ENCODE results near the gene PIK3R5.

The PIK3R5 gene

DNA sequence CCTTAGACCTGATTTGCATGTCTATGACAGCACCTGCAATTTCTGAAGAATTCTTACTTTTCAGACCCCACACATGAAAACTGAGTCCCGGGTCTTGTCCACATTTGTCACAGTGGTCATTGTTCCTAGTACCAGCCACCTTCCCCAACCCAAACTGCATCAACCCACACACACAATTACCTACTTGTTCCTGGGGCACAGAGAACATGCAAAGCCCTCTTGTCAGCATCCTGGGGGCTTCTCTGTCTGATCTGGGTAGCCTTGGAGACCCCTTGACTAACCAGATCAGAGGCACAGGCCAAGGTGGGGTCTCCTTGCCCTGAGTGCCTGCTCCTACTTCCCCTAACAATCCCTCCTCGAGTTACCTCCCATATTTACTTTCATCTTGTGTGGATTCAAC, 61.3 kb downstream of the PIK3R5 start:
- Histone ChIP-seq H2AFZ (ENCODE audit: low read depth) (no peak overlapping the region), H3K4me3 (IDR thresholded peaks at IDR 0.05; ENCODE audit: insufficient read depth, low read depth, low read length) (no peak overlapping the region), H3K79me2 (ENCODE audit: insufficient read depth, low read depth) (no peaks in the 10 kb centered on the region), H3K9ac (no peak overlapping the region), H4K20me1 (ENCODE audit: insufficient read depth) (no peaks in the 10 kb centered on the region), H3K4me1 (ENCODE audit: low read depth, poor library complexity, severe bottlenecking) (no peaks in the 10 kb centered on the region), H3K27me3 (ENCODE audit: insufficient read depth, low read depth) (no peaks in the 10 kb centered on the region), H3K36me3 (ENCODE audit: insufficient read depth) (no peaks in the 10 kb centered on the region), H3K27ac (no peak overlapping the region), H3K4me2 (no peak overlapping the region)
- TF ChIP-seq, protein P1, sequence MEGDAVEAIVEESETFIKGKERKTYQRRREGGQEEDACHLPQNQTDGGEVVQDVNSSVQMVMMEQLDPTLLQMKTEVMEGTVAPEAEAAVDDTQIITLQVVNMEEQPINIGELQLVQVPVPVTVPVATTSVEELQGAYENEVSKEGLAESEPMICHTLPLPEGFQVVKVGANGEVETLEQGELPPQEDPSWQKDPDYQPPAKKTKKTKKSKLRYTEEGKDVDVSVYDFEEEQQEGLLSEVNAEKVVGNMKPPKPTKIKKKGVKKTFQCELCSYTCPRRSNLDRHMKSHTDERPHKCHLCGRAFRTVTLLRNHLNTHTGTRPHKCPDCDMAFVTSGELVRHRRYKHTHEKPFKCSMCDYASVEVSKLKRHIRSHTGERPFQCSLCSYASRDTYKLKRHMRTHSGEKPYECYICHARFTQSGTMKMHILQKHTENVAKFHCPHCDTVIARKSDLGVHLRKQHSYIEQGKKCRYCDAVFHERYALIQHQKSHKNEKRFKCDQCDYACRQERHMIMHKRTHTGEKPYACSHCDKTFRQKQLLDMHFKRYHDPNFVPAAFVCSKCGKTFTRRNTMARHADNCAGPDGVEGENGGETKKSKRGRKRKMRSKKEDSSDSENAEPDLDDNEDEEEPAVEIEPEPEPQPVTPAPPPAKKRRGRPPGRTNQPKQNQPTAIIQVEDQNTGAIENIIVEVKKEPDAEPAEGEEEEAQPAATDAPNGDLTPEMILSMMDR (conservative IDR thresholded peaks at IDR 0.05; ENCODE audit: low read depth, low read length), result no peak

DNA sequence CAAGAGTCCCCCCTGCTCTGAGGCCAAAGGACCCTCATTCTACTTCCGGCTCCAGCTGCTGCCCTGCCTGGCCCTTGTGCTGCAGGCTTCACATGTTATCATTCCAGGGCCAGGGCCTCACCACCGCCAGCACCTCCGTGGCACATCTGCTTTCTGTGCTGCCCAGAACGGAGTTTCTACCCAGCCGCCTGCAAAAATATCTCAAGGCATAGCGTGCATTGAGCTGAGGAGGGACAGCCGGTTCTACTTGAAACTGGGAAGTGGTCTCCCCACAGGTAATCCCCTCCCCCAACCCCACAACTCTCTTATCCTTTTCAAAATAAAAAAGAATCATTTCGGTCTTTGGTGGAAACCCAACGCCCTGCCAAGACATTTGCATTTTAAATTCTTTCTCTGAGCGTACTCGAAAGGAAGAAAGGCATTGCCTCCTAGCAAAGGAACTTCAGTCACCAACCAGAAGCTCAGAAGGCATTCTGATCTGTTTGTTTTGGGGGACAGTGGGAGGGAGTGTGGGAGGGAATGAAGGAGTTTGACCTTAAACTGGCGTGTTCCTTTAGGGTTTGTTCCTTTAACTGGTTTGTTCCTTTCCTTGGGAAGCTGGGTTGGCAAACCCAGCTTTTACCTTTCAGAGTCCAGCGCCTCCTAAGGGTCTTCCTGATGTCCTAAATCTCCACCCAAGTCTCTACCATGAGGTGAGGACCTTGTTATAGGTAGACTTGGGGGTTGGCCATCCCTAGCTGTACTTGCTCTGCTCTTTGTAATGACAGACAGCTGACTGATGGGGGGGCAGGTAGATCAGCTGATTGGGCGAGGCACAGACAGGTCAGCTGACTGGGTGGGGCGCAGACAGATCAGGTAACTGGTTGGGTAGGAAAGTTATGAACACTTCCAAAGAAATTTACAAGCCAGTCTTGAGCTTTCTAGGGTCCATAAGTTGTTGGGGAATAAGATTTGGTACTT, 64.6 kb downstream of the PIK3R5 start:
- no peak overlapping the region for H3K9ac ChIP-seq
- TF ChIP-seq, protein P1 (conservative IDR thresholded peaks at IDR 0.05; ENCODE audit: low read depth, low read length), result no peak
- H3K27me3 ChIP-seq (ENCODE audit: insufficient read depth, low read depth), result no peaks in the 10 kb centered on the region
- H3K4me1 ChIP-seq (ENCODE audit: low read depth, poor library complexity, severe bottlenecking), result no peaks in the 10 kb centered on the region
- no peaks in the 10 kb centered on the region for H4K20me1 ChIP-seq (ENCODE audit: insufficient read depth)
- no peaks in the 10 kb centered on the region for H3K36me3 ChIP-seq (ENCODE audit: insufficient read depth)
- H3K79me2 ChIP-seq (ENCODE audit: insufficient read depth, low read depth), result no peaks in the 10 kb centered on the region
- H2AFZ ChIP-seq (ENCODE audit: low read depth), result no peak overlapping the region
- H3K27ac ChIP-seq, result no peak overlapping the region
- H3K4me2 ChIP-seq, result no peak overlapping the region
- no peak overlapping the region for H3K4me3 ChIP-seq (IDR thresholded peaks at IDR 0.05; ENCODE audit: insufficient read depth, low read depth, low read length)

DNA sequence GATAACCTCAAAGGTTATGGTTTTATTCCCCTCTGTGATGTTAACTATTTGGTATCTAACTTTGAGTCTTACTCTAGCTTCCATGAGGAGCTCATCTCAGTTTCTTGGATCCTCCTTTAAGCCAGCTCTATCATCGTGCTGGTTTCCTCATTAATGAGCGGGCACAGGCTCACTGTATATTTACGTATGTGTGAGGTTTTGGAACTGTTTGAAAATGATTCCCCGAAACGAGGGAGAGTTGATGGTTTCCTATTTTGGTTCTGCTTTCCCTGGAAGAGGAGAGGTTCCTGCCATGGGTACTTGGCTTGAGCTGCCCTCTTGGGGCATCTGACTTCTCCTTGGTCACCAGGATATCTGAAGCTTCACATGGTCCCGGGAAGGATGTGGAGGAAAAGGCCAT, 65.3 kb downstream of the PIK3R5 start:
- no peak overlapping the region for H3K4me2 ChIP-seq
- H3K36me3 ChIP-seq (ENCODE audit: insufficient read depth), result no peaks in the 10 kb centered on the region
- H3K9ac ChIP-seq, result no peak overlapping the region
- H3K27ac ChIP-seq, result no peak overlapping the region
- no peaks in the 10 kb centered on the region for H3K79me2 ChIP-seq (ENCODE audit: insufficient read depth, low read depth)
- TF ChIP-seq, protein P1 (conservative IDR thresholded peaks at IDR 0.05; ENCODE audit: low read depth, low read length), result no peak
- no peaks in the 10 kb centered on the region for H4K20me1 ChIP-seq (ENCODE audit: insufficient read depth)
- no peak overlapping the region for H3K4me3 ChIP-seq (IDR thresholded peaks at IDR 0.05; ENCODE audit: insufficient read depth, low read depth, low read length)
- H2AFZ ChIP-seq (ENCODE audit: low read depth), result no peak overlapping the region
- no peaks in the 10 kb centered on the region for H3K27me3 ChIP-seq (ENCODE audit: insufficient read depth, low read depth)
- no peaks in the 10 kb centered on the region for H3K4me1 ChIP-seq (ENCODE audit: low read depth, poor library complexity, severe bottlenecking)

DNA sequence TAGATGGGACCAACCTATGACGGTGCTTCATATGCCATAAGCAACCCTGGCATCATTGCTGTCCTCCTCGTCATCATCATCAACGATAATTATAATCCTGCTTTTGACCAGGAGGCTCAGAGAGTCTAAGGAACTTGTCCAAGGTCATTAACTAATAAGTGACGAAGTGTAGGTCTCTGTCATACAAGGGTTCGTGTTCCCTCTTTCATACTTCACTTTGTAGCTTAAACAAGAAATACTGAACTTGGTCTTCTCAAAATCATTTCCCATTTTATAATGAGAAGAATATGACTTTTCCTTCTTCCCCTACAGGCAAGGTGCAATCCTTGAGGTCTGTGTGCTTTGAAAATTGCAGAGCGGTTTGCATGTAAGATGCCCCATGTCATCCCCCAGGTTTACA, 66.9 kb downstream of the PIK3R5 start:
- no peaks in the 10 kb centered on the region for H3K27me3 ChIP-seq (ENCODE audit: insufficient read depth, low read depth)
- TF ChIP-seq, protein P1 (conservative IDR thresholded peaks at IDR 0.05; ENCODE audit: low read depth, low read length), result no peak
- H4K20me1 ChIP-seq (ENCODE audit: insufficient read depth), result no peaks in the 10 kb centered on the region
- H3K4me2 ChIP-seq, result no peak overlapping the region
- no peaks in the 10 kb centered on the region for H3K79me2 ChIP-seq (ENCODE audit: insufficient read depth, low read depth)
- H3K4me3 ChIP-seq (IDR thresholded peaks at IDR 0.05; ENCODE audit: insufficient read depth, low read depth, low read length), result no peak overlapping the region
- H2AFZ ChIP-seq (ENCODE audit: low read depth), result no peak overlapping the region
- H3K27ac ChIP-seq, result no peak overlapping the region
- H3K4me1 ChIP-seq (ENCODE audit: low read depth, poor library complexity, severe bottlenecking), result no peaks in the 10 kb centered on the region
- H3K9ac ChIP-seq, result no peak overlapping the region
- no peaks in the 10 kb centered on the region for H3K36me3 ChIP-seq (ENCODE audit: insufficient read depth)

Measured in KMS-11 (cell line).